Memory B cell (primary cell): ENCODE results near the gene CAMK1D.
"Not testable (repeated sequence)": the region's sequence is repeated elsewhere in the genome, so short reads cannot be mapped to it uniquely, and the experiment has no call there.

Experiments used
- ATAC-seq: fragments of 150-1000 bp; cut with Tn5 transposase; 2 replicates; pipeline ENCODE4 v1.10.0; 2021; ENCODE audit warnings: low read depth, mild to moderate bottlenecking, moderate library complexity
- DNase-seq, 2 donors: peaks; one replicate each; pipeline ENCODE4 v3.0.0; 2022; ENCODE audit warnings: low spot score in 2 of 2
- H3K27ac Mint-ChIP-seq: one replicate; pipeline ENCODE4 v1.8.0; 2022; ENCODE audit warnings: mild to moderate bottlenecking, moderate library complexity, mixed read lengths
- H3K27me3 Mint-ChIP-seq: one replicate; pipeline ENCODE4 v1.8.0; 2022; ENCODE audit warnings: mixed read lengths
- H3K36me3 Mint-ChIP-seq: one replicate; pipeline ENCODE4 v1.8.0; 2022; ENCODE audit warnings: mild to moderate bottlenecking, mixed read lengths
- H3K4me1 Mint-ChIP-seq: one replicate; pipeline ENCODE4 v1.8.0; 2022; ENCODE audit warnings: mixed read lengths
- H3K4me3 Mint-ChIP-seq: one replicate; pipeline ENCODE4 v1.8.0; 2022; ENCODE audit warnings: mild to moderate bottlenecking, moderate library complexity, mixed read lengths
- H3K9me3 Mint-ChIP-seq: one replicate; pipeline ENCODE4 v1.8.0; 2022; ENCODE audit warnings: mixed read lengths

Gene CAMK1D

DNA sequence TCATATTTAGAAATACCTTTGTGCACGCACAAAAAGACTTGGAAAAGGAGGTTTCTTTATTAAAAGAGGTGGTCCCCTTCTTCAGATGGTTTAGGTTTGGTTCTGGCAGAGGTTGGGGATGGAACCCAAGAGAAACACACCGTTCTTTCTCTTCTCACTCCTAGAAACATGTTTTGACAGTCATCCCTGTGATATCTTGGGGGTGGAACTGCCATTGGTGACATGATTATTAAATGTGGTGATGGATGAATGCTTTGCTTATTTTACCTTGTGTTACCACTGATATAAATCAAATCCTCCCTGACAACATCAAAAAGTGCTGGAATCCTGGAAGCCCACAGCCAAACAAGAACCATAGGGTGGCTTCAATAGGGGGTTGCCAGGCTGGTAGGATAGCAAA is 505.6 kb downstream of the CAMK1D start:
- Mint-ChIP-seq H3K27ac (no peak overlapping the region), H3K9me3 (peaks cover 7% of the 10 kb centered on the region), H3K4me1 (no peaks in the 10 kb centered on the region), H3K36me3 (peaks cover 2% of the 10 kb centered on the region), H3K4me3 (no peak overlapping the region), H3K27me3 (peaks cover 25% of the 10 kb centered on the region)
- no peak for ATAC-seq
- no peak for DNase-seq

DNA sequence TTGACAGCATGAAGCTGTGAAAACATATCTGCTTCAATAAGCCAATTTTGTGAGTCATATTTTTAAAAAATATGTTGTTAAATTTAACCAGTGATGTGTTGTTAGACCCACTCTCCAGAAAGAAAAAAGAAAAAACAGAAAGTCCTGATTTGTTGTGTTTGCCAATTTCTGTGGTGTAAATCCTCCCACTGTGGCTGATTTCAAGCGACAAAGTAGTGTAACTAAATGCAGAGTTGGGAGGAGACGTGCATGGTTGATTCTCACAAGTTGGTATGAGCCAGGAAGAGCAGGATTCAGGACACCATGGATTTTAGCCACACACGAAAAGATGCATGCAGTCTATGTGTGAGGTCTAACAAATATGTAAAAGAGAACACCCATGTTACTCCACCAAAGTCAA is 513.1 kb downstream of the CAMK1D start:
- DNase-seq: no peak
- H3K36me3 Mint-ChIP-seq: no peaks in the 10 kb centered on the region
- no peak overlapping the region for H3K27ac Mint-ChIP-seq
- no peak for ATAC-seq
- H3K27me3 Mint-ChIP-seq: peaks cover 9% of the 10 kb centered on the region
- no peak overlapping the region for H3K4me3 Mint-ChIP-seq
- peaks cover 4% of the 10 kb centered on the region for H3K9me3 Mint-ChIP-seq
- no peaks in the 10 kb centered on the region for H3K4me1 Mint-ChIP-seq

DNA sequence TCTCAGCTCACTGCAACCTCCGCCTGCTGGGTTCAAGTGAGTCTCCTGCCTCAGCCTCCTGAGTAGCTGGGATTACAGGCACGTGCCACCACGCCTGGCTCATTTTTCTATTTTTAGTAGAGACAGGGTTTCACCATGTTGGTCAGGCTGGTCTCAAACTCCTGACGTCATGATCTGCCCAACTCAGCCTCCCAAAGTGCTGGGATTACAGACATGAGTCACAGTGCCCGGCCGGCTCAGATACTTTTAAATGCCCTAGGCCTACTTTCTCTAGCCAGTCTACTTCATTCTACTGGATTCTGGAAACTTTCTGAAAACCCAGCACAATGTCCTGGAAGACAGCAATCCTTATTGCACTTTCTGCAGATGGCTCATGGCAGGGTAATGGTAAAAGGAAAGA is 516.2 kb downstream of the CAMK1D start:
- DNase-seq, H3K36me3 Mint-ChIP-seq, H3K4me3 Mint-ChIP-seq, H3K9me3 Mint-ChIP-seq, H3K27me3 Mint-ChIP-seq, ATAC-seq, H3K4me1 Mint-ChIP-seq, H3K27ac Mint-ChIP-seq: not testable (repeated sequence)

DNA sequence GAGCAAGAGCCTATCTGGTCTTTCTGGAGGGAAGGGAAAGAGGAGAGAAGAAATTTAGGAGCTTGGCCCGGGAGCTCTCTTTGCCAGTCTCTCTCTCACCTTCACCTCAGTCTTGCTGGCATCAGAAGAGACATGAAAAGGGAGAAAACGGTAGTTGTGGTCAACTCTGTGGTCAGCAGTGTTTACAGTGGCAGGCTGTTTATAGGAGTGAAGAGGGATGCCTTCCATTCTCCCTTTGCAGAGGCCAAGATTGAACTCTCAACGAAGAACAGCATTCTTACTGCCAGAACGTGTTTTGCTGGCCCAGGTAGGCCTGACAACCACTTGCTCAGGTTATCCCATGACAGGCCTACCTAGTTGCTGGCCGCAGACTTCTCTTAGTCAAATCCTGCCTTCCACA is 518.9 kb downstream of the CAMK1D start:
- ATAC-seq (no peak), DNase-seq (no peak)
- peaks cover 4% of the 10 kb centered on the region for H3K27me3 Mint-ChIP-seq
- no peaks in the 10 kb centered on the region for H3K9me3 Mint-ChIP-seq
- H3K4me1 Mint-ChIP-seq: peaks cover 4% of the 10 kb centered on the region
- no peak overlapping the region for H3K4me3 Mint-ChIP-seq
- H3K27ac Mint-ChIP-seq: peak overlapping the region; percentile 19
- H3K36me3 Mint-ChIP-seq: no peaks in the 10 kb centered on the region

DNA sequence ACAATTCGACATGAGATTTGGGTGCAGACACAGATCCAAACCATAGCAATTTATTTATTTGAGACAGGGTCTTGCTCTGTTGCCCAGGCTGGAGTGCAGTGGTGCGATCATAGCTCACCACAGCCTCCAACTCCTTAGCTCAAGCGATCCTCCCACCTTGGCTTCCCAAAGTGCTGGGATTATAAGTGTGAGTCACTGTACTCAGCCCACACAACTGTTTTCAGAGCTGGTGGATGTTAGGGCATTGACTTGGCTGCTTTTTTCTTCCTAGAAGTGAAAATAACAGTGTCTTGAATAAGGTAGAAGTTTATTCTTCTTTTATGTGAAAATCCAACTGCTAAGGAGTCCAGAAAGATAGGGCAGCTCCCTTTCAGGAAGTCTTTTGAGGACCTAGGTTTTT is 520.1 kb downstream of the CAMK1D start:
- H3K9me3 Mint-ChIP-seq: no peaks in the 10 kb centered on the region
- ATAC-seq (no peak), DNase-seq (no peak)
- H3K36me3 Mint-ChIP-seq: no peaks in the 10 kb centered on the region
- no peak overlapping the region for H3K4me3 Mint-ChIP-seq
- H3K27me3 Mint-ChIP-seq: peaks cover 5% of the 10 kb centered on the region
- H3K4me1 Mint-ChIP-seq: peaks cover 4% of the 10 kb centered on the region
- H3K27ac Mint-ChIP-seq: no peak overlapping the region

DNA sequence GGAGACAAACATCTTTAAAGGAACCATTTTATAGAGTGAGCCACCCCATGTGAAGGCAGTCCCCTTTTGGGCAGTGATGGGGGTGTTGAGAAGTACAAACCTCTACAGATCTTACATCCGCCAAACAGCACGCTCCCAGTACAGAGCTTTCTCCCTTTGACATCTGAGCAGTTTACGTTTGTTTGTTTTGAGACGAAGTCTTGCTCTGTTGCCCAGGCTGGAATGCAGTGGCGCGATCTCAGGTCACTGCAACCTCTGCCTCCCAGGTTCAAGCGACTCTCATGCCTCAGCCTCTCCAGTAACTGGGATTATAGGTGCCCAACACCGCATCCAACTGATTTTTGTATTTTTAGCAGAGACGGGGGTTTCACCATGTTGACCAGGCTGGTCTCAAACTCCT is 523.2 kb downstream of the CAMK1D start:
- Mint-ChIP-seq H3K27me3 (peaks cover 7% of the 10 kb centered on the region), H3K4me1 (peaks cover 4% of the 10 kb centered on the region), H3K27ac (no peak overlapping the region), H3K36me3 (no peaks in the 10 kb centered on the region), H3K9me3 (no peaks in the 10 kb centered on the region), H3K4me3 (no peak overlapping the region)
- ATAC-seq (no peak), DNase-seq (no peak)

DNA sequence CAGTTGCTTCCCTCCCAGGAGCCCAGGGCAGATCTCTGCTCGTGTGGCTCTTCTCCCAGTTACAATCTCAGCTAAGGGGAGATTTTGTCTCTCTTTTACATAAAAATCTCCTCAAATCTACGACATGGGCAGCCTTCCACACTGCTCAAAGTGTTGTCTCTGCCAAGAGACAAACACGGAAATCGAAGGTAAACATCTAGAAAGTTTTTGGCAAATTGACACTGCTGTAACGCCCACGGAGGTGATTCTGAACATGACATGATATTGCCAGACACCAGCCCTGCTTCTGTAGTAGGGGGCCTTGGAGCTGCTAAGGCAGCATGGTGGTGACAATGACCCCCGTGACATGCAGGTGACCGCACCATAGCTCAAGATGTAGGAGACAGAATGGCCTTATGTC is 523.8 kb downstream of the CAMK1D start:
- H3K9me3 Mint-ChIP-seq: no peaks in the 10 kb centered on the region
- H3K27ac Mint-ChIP-seq: no peak overlapping the region
- H3K27me3 Mint-ChIP-seq: peaks cover 9% of the 10 kb centered on the region
- DNase-seq (no peak), ATAC-seq (no peak)
- no peak overlapping the region for H3K4me3 Mint-ChIP-seq
- no peaks in the 10 kb centered on the region for H3K36me3 Mint-ChIP-seq
- peaks cover 4% of the 10 kb centered on the region for H3K4me1 Mint-ChIP-seq

DNA sequence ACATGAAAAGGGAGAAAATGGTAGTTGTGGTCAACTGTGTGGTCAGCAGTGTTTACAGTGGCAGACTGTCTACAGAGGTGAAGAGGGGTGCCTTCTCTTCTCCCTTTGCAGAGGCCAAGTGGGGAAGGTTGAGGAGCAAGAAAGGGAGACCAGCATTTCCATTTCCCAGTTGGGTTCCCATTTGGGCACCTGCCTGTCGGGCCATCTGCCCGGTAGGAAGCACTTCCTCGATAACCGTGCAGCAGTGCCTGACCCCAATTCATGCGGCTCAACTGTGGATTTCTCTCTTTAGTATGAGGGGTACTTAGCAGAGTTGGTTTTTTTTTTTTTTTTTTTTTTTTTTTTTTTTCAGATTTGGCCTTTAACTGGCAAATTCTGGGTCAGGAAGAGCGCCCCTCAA is 525.2 kb downstream of the CAMK1D start:
- Mint-ChIP-seq H3K4me3 (no peak overlapping the region), H3K36me3 (no peaks in the 10 kb centered on the region), H3K4me1 (peaks cover 4% of the 10 kb centered on the region), H3K9me3 (no peaks in the 10 kb centered on the region), H3K27me3 (peaks cover 11% of the 10 kb centered on the region), H3K27ac (no peak overlapping the region)
- no peak for DNase-seq
- ATAC-seq: no peak

DNA sequence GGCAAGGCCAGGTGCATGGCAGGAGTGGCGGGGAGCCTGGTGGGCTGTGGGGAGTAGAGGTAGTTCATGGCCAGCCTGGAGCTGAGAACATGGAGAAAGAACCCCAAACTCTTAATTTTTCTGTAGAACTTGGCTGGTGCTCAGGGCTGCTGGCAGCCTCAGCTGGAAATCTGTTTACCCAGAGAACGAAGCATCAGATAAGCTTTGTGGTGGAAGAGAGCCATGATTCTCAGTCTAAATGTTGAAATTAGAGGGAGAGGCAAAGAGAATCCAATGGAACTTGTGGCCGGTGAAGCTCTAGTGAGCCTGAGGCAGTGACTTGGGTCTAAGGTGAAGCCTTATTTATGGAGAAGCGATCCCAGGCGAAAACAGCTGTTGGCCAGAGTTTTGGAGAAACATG is 525.8 kb downstream of the CAMK1D start:
- Mint-ChIP-seq H3K4me3 (no peak overlapping the region), H3K36me3 (no peaks in the 10 kb centered on the region), H3K9me3 (no peaks in the 10 kb centered on the region), H3K27ac (no peak overlapping the region), H3K4me1 (peaks cover 4% of the 10 kb centered on the region), H3K27me3 (peaks cover 14% of the 10 kb centered on the region)
- DNase-seq (no peak), ATAC-seq (no peak)

DNA sequence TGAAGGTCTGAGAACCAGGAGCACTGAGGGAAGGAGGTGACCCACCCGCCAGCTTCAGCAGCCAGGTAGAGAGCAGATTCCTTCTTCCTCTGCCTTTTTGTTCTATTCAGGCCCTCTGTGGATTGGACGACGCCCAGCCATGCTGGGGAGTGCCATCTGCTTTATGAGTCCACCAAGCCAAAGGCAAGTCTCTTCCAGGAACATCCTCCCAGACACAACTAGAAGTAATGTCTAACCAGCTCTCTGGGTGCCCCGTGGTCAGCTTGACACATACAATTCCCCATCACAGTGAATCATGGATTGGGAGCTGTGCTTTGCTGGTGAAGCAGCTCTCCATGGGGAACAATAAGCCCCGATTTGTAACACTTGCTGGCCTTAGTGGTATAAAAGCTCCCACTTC is 526.9 kb downstream of the CAMK1D start:
- no peak for DNase-seq
- H3K27me3 Mint-ChIP-seq: peaks cover 16% of the 10 kb centered on the region
- H3K4me1 Mint-ChIP-seq: peaks cover 4% of the 10 kb centered on the region
- ATAC-seq: no peak
- H3K27ac Mint-ChIP-seq: no peak overlapping the region
- H3K36me3 Mint-ChIP-seq: no peaks in the 10 kb centered on the region
- H3K4me3 Mint-ChIP-seq: no peak overlapping the region
- no peaks in the 10 kb centered on the region for H3K9me3 Mint-ChIP-seq

DNA sequence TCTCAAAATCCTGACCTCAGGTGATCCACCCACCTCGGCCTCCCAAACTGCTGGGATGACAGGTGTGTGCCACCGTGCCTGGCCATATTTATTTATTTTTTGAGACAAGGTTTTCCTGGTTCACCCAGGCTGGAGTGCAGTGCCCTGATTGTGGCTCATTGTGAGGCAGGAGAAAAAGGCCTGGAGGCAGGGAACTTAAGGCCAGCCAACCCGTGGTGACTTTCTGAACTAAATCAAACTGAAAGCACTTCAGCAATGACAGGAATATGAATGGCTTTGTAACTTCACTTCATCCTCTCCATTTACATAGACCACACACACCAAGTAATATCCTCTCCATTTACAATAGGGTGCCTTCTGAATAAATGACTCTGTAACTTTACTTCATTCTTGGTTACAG is 527.8 kb downstream of the CAMK1D start:
- H3K4me3 Mint-ChIP-seq: no peak overlapping the region
- H3K4me1 Mint-ChIP-seq: no peaks in the 10 kb centered on the region
- peaks cover 15% of the 10 kb centered on the region for H3K27me3 Mint-ChIP-seq
- no peak for DNase-seq
- H3K27ac Mint-ChIP-seq: no peak overlapping the region
- H3K9me3 Mint-ChIP-seq: no peaks in the 10 kb centered on the region
- no peak for ATAC-seq
- no peaks in the 10 kb centered on the region for H3K36me3 Mint-ChIP-seq

DNA sequence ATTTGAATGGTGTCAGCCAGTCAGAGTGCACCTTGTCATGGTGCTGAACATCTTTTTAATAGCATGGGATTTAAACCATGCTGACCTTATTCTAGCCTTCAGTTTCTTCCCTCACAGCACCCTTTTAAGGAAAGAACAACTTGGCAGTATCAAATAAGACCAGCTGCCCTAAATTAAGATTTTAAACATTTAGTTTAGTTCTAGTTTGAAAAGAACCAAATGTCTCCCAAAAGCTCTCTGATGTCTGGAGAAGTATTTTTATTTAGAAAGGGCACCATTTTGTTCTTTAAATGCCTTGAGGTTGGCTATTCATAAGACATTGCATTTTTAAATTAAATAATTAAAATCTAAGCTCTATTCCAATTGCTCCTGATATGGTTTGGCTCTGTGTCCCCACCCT is 531.1 kb downstream of the CAMK1D start:
- no peak for DNase-seq
- Mint-ChIP-seq H3K36me3 (no peaks in the 10 kb centered on the region), H3K4me1 (no peaks in the 10 kb centered on the region), H3K4me3 (no peak overlapping the region), H3K9me3 (peaks cover 6% of the 10 kb centered on the region), H3K27me3 (peaks cover 26% of the 10 kb centered on the region), H3K27ac (no peak overlapping the region)
- ATAC-seq: no peak

DNA sequence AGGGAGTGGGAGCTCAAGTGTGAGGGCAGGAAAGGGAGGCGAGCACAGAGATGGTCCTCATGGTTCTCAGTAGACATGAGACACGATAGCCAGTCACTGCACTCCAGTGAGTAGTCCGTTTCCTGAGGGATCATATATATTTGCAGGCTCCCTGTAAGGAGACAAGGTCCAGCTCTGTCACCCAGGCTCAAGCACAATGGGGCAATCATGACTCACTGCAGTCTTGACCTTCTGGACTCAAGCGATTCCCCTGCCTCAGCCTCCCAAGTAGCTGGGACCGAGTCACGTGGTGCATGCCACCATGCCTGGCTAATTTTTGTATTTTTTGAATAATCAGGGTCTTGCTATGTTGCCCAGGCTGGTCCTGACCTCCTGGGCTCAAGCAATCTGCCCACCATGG is 535.5 kb downstream of the CAMK1D start:
- Mint-ChIP-seq H3K27ac (no peak overlapping the region), H3K4me1 (no peaks in the 10 kb centered on the region), H3K9me3 (peaks cover 6% of the 10 kb centered on the region), H3K36me3 (no peaks in the 10 kb centered on the region), H3K4me3 (no peak overlapping the region), H3K27me3 (peaks cover 26% of the 10 kb centered on the region)
- DNase-seq (no peak), ATAC-seq (no peak)
